Coronary artery (tissue), 2 donors: ENCODE measurements around the gene FGF10.

ENCODE experiments used
- DNase-seq: peaks from one replicate; pipeline ENCODE4 v3.0.0-alpha.2; 2017; ENCODE audit warnings: low spot score
- H3K27ac ChIP-seq, 2 donors: fragments of 200-600 bp; sonication (generic); one replicate each; pipeline ENCODE4 v1.5.1; 2016 to 2019
- H3K4me3 ChIP-seq: fragments of 200-600 bp; sonication (generic); 2 replicates; pipeline ENCODE4 v1.5.1; 2016; ENCODE audit warnings: mild to moderate bottlenecking, moderate library complexity
- TF ChIP-seq, protein P1 (sequence below): fragments of 200-600 bp; sonication (generic); IDR thresholded peaks from one replicate; pipeline ENCODE4 v1.5.1; 2019; ENCODE audit warnings: antibody characterized with exemption

FGF10 gene

DNA sequence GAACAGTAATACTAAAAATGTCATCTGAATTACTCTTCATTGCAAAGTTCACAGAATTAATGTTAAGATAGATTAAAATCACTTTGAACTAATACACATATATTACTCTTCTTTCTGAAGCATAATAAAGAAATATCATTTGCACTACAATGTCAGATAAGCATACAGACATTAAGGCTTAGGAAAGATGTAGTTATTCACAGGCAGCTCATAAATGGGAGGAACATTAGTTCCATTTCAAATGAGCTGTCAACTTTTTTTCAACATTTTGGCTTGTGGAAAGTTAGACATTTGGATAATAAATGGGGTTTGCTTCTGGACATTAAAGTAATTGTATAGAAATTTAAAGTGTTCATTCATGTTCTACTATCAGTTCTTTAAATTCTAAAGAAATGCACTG is 6.3 kb downstream of the FGF10 start:
- no peak overlapping the region for H3K27ac ChIP-seq
- no peak overlapping the region for H3K4me3 ChIP-seq
- TF ChIP-seq, protein P1, sequence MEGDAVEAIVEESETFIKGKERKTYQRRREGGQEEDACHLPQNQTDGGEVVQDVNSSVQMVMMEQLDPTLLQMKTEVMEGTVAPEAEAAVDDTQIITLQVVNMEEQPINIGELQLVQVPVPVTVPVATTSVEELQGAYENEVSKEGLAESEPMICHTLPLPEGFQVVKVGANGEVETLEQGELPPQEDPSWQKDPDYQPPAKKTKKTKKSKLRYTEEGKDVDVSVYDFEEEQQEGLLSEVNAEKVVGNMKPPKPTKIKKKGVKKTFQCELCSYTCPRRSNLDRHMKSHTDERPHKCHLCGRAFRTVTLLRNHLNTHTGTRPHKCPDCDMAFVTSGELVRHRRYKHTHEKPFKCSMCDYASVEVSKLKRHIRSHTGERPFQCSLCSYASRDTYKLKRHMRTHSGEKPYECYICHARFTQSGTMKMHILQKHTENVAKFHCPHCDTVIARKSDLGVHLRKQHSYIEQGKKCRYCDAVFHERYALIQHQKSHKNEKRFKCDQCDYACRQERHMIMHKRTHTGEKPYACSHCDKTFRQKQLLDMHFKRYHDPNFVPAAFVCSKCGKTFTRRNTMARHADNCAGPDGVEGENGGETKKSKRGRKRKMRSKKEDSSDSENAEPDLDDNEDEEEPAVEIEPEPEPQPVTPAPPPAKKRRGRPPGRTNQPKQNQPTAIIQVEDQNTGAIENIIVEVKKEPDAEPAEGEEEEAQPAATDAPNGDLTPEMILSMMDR = no peak
- DNase-seq = no peak

DNA sequence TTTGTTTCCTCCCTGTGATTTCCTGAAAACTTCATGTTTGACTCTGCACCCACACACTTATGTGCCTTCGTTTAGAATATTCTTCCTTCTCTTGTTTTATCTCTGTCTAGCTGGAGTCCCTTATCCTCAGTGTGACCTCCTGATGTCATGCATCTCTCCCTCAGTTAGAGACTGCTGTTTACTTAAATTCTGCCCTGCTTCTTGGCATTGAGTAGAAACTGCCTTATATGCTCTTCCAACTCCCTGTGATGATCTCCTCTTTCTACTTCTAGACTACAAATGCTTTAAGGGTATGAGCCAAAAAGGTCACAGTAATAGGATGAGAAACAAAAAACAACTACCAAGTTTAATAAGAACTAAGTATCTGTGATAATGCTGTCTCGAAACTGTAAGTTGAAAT is 12.2 kb downstream of the FGF10 start:
- Histone ChIP-seq H3K4me3 (no peak overlapping the region), H3K27ac (no peak overlapping the region)
- TF ChIP-seq, protein P1 = no peak
- no peak for DNase-seq

DNA sequence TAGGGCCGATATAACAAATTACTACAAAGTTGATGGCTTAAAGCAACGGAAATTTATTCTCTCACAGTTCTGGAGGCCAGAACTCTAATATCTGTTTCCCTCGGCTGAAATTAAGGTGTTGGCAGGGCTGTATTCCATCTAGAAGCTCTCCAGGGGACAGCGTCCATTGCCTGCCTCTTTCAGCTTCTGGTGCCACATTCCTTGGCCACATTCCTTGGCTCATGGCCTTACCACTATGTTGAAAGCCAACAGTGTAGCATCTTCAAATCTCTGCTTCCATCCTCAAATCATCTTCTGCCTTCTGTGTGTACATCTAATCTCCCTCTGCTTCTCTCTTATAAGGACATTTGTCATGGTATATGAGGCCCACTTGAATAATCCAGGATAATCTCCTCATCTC is 17.2 kb downstream of the FGF10 start:
- DNase-seq = no peak
- TF ChIP-seq, protein P1 = no peak
- Histone ChIP-seq H3K4me3 (no peak overlapping the region), H3K27ac (no peak overlapping the region)

DNA sequence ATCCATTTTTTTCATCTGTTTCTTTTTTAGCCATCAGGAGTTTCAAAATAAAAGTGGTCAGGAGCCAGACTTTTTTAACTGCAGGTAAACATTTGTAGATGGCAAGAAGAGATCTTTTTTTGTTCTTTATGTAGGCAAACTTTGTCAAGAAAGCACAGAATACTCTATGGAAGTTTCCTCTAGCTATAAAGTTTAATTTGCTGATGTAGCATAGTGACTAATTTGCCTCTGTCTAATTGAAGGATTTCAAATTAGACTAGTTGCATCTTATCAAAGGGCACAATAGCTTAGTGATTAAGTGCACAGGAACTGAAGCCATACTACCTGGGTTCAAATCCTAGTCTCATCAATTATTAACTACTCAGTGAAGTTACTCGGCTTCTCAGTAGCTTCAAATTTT is 22.0 kb downstream of the FGF10 start:
- TF ChIP-seq, protein P1 = no peak
- no peak overlapping the region for H3K27ac ChIP-seq
- no peak overlapping the region for H3K4me3 ChIP-seq
- DNase-seq = no peak

DNA sequence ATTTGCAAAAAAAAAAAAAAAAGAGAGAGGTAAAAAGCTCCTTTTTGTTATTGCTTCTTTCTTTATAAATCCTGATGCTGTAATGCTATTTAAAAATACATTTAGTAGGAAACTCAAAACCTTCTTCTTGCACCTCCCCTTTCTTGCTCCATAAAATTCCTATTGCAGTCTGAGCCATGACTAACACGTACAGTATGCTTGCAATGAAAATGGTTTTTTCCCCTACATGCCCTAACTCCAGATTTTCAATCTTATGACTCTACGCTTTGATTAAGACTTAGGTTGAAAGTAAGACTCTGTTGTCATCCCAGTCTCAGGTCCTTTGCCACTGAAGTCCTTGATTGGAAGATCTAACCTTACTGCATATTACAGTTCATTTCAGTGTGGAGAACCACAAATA is 23.9 kb downstream of the FGF10 start:
- H3K4me3 ChIP-seq = no peak overlapping the region
- no peak for DNase-seq
- no peak overlapping the region for H3K27ac ChIP-seq
- TF ChIP-seq, protein P1 = no peak

DNA sequence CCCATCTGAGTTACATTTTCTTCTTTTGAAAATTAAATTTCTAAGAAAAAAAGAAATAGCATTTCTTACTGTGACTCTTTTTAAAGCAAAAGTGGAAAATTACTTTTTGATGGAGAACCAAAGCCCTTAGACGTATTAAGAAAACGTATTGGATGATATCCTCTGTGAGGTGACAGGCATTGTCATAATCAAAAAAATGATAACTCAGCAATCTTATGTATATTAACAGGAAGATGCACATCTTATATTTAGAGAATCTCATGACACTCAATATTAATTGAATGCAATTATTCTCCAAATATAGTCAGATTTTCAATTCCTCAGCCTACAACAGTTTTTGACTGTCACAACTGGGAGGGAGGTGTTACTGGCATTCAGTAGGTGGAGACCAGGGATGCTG is 25.1 kb downstream of the FGF10 start:
- TF ChIP-seq, protein P1 = no peak
- Histone ChIP-seq H3K4me3 (no peak overlapping the region), H3K27ac (no peak overlapping the region)
- no peak for DNase-seq

DNA sequence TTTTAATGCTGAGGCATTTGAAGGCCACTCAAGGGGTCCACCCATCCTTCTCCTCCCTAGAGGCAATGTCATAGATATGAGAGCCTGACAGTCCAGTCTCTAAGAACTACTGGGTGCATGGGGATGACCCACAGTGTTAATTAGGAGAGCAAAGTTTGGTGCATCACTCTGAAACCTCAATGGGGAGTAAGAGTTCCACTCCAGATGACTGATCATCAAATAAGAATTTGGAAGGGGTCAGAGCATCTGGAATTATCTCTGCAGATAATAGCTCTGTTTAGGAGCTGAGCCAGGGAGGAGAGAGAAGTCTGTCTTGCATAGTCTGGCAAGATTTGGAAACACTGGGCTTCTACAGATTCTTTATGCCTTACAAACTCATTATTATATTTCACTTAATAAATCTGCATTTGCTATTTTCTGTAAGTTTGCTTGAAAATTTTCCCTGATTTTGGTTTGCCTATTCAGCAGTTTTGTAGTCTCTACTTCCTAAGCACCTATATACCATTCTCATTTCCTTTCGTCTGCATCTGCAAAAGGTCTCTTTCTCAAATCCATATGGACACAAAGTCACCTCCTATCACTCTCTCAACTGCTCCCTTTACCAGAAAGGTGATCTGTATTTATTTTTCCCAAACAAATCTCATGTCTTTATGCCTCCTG is 27.7 kb downstream of the FGF10 start:
- no peak overlapping the region for H3K27ac ChIP-seq
- DNase-seq = no peak
- TF ChIP-seq, protein P1 = no peak
- H3K4me3 ChIP-seq = no peak overlapping the region
